OCI-LY1 (cell line): ENCODE results near the gene CIZ1.

Experiments used
- EZH2 ChIP-seq: fragments of 200-600 bp; sonication (generic), shearing (Covaris generic); IDR thresholded peaks from 2 replicates; pipeline ENCODE4 v1.8.0; 2017; ENCODE audit warnings: borderline replicate concordance, mixed run types, mild to moderate bottlenecking, antibody characterized with exemption, low read length, moderate library complexity, mixed read lengths
- TF ChIP-seq, protein P1 (sequence below): fragments of 200-600 bp; sonication (generic), shearing (Covaris generic); IDR thresholded peaks from 2 replicates; pipeline ENCODE4 v1.5.1; 2017; ENCODE audit warnings: mild to moderate bottlenecking, antibody characterized with exemption, low read length, moderate library complexity, mixed read lengths

DNA sequence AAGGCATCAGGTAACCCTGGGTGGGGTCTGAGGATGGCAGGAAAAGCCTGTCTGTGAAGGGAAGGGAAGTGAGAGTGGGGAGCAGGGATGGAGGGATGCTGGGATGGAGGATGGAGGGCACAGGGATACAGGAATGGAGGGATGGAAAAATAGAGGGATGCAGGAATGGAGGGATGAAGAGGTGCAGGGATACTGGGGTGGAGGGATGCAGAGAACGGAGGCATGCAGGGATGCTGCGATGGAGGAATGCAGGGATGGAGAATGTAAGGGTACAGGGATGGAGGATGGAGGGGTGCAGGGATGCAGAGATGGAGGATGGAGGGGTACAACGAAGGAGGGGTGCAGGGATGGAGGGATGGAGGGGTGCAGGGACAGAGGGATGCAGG lies 72.9 kb downstream of the CIZ1 start:
- TF ChIP-seq, protein P1, sequence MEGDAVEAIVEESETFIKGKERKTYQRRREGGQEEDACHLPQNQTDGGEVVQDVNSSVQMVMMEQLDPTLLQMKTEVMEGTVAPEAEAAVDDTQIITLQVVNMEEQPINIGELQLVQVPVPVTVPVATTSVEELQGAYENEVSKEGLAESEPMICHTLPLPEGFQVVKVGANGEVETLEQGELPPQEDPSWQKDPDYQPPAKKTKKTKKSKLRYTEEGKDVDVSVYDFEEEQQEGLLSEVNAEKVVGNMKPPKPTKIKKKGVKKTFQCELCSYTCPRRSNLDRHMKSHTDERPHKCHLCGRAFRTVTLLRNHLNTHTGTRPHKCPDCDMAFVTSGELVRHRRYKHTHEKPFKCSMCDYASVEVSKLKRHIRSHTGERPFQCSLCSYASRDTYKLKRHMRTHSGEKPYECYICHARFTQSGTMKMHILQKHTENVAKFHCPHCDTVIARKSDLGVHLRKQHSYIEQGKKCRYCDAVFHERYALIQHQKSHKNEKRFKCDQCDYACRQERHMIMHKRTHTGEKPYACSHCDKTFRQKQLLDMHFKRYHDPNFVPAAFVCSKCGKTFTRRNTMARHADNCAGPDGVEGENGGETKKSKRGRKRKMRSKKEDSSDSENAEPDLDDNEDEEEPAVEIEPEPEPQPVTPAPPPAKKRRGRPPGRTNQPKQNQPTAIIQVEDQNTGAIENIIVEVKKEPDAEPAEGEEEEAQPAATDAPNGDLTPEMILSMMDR: no peak
- no peak for TF ChIP-seq EZH2
